Mesenteric fat pad (tissue), 1 donor: ENCODE measurements around the gene TSHZ1. TPM values are rescaled to one million over a fixed set of nuclear protein-coding genes. Genes with fewer than 3 reads are reported as not detected.
"Not testable (repeated sequence)": the region's sequence is repeated elsewhere in the genome, so short reads cannot be mapped to it uniquely, and the experiment has no call there.

Experiments
- DNase-seq: peaks from one replicate; pipeline ENCODE4 v3.0.0-alpha.2; 2020; ENCODE audit warnings: low spot score
- total RNA-seq: library from RNA; stranded (reverse); fragmentation: NEBNext Ultra II Directional; extraction: Animal tissue kit (Norgen Biotek cat#: 25700); gene quantifications from one replicate; pipeline ENCODE4 v1.2.1, GENCODE V29; 2021
- donor health status: DM: yes; HTN: yes; CAD: no.

TSHZ1 gene
- total RNA-seq, 1 donor from 2014 or later = 20.9 TPM

DNA sequence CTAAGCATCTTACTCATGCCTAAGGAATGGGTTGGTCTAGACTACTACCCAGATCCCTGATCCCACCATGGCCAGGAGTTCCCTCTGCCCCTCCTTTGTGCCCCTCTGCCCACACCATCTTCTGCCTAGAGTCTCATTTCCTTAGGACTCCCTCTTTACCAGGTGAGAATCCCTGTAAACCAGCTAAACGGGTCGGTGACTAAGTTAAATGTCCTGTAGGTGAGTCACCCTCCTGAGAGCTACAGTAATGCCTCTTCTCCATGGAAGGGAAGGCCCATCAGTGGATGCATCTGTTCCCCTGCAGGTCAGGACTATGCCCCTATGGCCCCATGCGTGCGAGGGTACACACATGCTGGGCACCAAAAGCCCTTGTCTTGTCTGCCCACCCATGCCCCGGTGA is 27.1 kb upstream of the TSHZ1 start:
- no peak for DNase-seq

DNA sequence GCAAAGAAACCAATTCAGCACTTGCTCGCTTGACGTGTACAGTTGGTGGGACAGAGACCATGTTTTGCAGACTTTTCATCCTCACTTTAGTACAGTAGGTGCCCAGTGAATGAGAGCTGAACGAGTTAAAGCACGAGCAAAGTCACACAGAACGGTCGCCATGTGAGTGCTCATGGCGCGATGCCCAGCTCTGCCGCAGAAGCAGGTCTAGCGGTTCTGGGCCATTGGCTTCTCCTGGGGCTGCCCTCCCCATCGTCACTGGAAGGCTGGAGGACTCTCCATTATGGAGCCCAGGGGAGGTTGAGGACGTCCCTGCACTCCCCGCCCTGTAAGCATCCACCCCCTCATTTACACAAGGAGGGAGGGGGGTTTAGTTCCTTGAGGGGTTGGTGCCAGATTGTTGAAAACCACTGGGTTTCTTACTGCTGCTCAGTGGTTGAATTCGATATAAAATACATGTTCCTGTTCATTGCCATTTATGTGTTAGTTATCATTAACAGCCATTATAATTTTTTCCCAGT is 26.6 kb upstream of the TSHZ1 start:
- DNase-seq = no peak

DNA sequence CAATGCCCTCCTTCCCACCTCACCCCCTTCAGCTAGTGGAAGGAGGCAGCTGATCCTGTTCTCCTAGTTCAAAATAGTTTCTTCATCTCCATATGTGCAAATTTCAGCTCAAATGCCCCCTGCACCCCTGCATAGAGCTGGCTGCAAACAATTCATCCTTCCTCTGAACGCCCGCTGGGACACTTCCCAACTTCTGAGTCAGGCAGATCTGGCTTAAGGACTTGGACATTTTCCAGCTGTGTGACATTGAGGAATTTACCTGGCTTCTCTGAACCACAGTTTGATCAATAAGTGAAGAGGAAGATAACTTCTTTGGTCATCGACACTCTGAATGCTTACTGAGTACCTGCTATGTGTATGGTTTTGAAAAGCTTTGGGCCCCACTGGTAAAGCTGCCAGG is 25.1 kb upstream of the TSHZ1 start:
- no peak for DNase-seq

DNA sequence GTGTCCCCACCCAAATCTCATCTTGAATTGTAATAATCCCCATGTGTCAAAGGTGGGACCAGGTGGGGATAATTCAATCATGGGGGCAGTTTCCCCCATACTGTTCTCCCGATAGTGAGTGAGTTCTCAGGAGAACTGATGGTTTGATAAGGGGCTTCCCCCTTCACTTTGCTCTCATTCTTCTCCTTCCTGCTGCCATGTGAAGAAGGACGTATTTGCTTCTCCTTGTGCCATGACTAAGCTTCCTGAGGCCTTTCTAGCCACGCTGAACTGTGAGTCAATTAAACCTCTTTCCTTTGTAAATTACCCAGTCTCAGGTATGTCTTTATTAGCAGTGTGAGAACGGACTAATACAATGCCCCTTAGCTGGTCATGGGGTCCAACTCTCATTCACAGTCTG is 22.9 kb upstream of the TSHZ1 start:
- DNase-seq = not testable (repeated sequence)

DNA sequence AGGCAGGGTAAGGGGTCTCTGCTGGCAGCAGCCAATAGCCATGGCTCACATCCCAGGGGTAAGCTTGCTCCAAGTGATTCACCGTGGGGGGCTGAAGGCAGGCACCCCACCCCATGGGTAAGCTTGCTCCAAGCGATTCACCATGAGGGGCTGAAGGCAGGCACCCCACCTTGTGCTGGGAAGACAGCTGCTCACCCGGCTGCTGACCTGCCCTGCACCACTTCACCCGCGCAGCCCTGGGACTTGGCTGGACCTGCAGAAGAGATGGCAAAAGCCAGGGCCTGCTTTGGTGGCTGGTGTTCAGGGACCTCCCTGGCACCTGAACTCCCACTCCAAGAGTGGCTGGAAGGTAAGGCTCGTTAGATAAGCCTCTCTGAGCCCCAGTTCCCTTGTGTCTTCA is 20.9 kb upstream of the TSHZ1 start:
- DNase-seq = no peak

DNA sequence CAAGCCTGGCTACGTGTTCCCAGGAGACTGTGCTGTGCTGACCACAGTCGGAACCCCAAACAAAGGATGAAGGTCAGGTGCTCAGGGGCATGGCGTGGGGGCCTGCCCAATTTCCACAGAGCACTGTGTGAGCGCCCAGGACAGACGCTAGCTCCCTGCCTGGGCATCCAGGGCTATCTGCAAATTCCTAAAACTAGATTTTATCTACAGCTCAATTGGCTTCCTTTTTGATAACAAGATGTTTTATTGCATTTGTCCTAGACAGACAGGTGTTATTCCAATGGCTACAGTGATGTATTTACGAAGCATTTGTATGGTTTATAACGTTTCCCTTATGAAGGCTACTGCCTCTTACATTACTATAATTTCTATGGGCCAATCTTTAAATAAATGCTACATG is 17.7 kb upstream of the TSHZ1 start:
- DNase-seq = no peak

DNA sequence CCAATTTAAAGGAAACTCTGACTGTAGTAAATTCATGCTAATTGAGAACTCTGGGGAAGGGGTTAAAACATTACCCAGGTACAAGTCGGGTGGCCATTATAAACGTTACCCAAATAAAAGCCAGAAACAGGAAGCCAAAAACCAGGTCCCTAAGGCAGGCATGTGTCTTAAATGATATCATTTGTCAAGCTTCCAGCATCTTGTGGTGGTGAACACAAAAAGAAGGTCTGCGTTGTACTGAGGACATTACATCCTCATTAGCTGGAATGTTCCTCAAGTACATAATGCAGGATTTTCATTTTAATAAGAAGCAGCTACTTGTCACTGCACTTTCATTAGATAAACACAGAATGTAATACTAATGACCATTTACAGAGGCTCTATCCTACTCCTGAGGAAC is 12.6 kb upstream of the TSHZ1 start:
- DNase-seq = no peak

DNA sequence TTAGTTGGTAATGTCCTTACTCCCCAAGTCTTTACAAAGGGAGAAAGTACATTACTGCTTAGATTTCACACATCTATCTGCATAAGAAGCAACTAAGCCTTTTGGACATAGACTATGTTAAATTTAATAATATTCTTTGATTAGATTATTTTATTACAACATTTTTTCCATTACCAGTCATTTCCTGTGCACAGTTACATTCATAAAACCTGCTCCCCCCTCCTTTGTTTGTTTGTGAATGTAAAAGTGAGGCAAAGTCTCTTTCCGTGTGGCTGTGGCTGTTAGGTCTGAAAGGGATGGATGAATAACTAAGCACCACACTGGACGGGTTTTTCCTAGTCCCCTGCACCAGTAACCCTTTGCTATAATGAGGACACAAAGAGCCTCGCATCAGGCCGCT is 11.3 kb upstream of the TSHZ1 start:
- DNase-seq = no peak

DNA sequence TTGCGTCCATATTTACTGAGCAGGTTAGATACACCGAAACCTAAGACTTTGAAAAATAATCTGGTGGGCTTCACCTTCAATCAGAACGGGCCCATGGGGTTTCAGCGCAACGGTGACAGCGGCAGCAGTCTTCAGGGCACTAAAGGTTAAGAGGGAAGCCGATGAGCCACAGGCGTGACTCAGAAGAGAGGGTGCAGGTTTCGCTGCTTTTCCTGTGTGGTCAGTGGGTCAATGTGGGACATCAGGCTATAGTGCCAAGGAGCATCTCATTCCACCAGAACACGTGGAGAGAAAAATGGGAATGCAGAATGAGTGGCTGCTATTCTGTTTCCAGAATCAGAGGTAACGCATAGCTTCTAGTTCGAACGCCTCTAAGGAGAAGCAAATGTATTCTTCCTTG is 10.5 kb upstream of the TSHZ1 start:
- no peak for DNase-seq

DNA sequence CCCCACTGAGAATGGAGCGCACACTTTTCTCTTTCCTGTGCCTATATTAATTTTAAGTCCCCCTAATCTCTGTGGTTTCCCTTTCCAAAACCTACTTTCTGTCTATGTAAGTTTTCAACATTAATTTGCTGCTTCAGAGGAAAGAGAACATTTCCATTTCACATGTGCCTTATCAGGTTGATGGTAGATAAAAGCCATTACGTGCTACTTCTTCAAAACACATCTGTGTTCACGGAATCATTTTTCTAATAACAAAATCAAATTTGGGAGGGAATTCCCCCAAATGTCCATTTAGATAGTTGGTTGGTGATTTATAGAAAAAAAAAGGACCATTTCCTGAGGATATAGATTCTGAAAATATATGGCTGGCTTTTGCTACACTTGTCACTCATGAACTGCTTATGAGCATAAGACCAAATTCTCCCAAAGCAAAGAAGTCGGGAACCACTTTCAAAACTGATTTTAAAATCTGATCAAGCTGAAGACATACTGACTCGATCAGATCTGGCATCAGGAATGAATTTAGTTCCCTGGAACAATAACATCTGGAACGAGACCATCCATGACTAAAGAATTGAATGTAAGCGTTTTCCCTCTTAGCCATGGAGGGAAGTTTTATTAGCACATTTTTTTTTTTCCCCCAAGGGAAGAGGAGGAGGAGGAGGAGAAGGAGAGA is 9.9 kb upstream of the TSHZ1 start:
- DNase-seq = no peak

DNA sequence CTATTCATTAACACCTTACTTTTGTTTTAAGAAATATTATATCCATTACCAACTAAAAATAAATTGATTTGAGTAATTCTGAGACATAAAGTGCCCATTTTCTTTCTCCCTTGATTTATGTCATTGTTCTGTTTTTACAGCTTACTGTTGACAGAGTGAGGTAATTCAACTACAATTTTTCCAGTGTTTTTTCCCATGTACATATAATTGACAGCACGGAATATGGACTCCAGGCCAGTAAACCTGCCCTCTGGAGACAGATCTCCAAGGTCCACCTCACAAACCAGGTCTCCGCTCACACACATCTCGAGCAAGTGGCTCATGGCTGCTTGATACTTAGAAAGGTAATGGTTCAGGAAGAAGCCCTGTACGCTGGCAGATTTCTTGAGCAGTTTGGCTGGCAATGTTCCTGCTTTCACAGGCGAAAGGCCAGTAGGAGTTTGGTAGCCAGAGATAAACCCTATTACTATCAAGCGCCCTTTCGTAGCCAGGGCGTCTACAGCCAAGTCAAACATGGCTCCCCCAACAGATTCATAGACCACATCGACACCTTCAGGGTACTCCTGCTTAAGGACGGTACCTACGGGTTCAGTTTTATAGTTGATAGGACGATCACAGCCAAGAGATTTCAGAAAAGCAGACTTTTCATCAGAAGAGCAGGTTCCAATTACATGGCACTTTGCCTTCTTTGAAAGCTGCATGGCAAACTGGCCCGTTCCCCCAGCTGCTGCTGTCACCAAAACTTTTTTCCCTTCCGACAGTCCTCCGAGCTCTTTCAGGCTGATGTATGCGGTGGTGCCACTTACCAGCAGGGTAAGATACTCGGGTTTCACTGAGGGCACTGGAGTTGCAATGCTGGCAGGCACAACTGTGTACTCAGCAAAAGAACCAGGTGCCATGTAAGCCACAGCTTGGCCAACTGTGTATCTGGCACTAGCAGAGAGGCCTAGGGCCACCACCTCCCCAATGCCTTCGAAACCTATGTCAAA is 9.0 kb upstream of the TSHZ1 start:
- no peak for DNase-seq

DNA sequence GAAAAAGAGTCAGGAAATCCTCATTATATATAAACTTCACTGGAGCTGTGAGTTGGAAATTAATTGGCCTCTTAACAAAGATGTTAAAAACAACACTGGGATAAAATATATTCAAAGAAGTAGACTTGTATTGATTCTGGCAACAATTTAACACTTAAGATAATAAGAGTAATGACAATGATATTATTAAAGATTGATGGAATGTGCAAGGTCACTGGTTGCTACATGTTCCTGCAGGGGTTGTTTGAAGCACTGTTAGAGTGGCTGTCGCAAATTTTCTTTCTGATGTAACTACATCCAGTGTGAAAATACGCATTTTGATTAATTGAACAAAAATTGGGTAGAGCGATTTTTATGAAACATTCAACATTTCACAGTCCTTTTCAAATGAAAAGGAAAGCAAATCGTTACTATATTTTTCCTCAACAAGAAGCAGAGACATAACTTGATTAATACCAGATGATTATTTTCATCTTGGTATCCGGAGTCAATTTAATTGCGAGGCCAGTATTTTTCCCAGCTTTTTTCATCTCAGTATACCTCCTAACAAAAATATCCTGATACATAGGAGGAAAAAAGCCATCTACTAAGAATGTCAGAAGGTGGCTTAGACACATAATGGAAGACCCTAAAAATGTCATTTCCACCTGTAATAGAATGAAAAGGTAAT is 7.8 kb upstream of the TSHZ1 start:
- DNase-seq = no peak

DNA sequence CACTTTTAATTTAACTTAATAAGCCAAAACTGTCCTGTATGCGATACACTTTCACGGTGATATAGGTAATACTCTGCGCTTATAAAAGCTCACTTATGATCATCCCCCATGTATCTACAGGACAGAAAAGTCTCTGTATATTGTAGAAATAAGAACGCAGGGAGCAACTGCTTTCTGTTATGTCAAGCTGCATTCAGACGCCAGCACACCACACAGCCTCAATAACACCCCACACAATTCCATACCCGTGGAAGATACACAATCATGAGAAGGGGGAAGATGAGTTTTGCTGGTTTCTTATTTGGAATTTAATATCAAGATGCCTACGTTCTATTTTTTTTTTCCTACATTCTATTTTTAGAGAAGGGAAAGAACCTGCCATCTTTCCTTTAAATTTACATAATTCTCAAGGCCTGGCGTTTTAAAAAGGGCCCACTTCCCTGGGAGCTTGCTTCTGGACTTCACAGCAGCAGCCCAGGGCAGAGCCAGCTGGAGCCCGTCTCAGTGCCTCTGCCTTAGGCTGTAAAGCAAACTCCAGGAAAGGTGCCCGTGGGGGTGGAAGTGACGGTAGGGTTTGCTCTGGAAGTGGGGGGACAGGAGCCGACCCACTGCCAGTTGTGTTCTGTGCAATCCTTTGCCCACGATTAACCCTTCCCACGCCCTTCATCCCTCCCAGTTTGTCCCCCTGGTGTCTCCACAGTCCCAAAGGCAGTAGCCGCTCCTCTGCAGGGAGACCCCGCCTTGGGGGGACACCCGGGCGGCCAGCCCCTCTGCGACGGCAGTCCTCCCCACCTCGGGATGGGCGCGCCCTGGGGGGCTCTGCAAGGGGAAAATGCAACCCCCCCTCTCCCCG is 7.0 kb upstream of the TSHZ1 start:
- no peak for DNase-seq

DNA sequence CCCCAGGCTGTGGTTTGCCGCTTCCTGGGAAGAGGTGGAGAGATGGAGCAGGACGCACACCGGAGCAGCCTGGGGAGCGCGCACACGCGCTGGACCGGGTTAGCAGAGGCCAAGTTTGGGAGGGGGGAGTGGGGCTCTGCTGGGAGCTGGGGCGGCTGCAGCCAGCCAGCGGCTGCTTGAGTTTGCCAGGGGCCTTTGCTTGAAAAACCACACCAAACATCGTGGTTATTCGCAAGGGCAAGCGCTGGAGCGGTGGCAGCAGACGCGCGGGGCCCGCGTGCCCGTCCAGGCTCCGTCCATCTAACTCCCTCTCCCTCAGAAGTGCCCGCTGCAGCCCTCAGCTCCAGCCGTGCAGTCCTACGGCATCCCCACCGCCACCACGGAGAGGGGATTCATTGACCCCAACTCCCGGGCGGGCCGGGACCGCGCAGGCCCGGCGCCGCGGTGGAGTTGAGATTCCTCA is 6.3 kb upstream of the TSHZ1 start:
- DNase-seq = no peak

DNA sequence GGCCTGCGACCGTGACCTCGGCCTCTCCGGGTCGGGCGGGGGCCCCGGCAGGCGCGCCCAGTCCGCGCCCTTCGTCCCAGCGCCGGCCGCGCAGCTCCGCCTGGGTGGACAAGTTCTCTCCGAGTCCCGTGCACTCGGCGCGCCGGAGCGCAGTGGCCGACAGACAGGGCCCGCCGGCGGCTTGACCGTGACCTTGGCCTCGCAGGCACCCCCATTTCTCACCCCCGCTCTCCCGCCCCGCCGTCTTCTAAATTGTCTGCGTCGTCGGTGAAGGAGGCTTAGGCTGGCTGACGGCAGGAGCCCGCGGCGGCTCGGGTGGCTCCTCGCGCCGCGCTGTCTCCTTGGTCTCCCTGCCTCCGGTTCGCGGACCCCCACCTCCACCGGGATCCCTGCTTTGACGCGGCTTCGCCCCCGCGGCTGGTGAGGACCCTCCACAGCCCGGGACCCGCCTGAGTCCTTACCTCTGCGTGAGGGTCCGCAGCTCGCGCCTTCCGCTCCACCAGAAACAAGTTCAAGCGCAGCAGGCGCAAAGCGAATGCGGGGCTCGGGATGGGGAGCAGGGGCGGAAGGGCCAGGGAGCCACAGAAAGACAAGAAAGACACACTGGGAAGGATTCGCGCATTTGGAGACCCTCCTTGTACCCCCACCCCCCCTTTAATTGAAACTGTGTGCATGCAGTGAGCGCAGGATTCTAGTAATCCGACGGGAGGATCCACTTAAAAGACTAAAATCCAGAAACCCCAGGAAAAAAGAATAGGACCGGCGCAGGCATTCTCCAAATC is 5.7 kb upstream of the TSHZ1 start:
- no peak for DNase-seq

DNA sequence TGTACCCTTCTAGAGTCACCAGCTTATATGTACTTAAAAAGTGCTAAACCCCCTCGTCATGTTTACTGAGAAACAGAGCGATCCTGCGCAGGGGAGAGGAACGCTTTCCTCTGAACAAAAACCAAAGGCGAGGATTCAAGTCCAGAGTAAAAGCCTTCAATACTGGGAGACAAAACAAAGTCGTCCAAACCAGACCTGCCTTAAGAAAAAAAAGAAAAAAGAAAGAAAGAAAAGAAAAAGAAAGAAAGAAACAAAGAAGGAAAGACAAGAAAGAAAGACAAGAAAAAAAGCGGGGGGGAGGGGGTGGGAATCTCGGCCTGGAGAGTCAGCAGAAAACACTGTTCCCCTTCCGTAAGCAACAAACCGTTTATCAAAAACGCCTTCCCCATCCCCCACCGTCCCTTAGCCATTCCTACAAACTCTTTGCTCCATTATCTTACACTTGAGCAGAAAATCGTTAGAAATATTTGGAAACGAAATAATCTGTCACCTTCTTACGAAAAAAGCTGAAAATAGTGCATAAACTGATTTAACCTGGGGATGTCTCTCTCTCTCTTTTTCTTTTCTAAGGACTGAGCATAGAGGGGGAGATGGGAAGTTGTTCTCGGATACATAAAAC is 5.0 kb upstream of the TSHZ1 start:
- DNase-seq = no peak

DNA sequence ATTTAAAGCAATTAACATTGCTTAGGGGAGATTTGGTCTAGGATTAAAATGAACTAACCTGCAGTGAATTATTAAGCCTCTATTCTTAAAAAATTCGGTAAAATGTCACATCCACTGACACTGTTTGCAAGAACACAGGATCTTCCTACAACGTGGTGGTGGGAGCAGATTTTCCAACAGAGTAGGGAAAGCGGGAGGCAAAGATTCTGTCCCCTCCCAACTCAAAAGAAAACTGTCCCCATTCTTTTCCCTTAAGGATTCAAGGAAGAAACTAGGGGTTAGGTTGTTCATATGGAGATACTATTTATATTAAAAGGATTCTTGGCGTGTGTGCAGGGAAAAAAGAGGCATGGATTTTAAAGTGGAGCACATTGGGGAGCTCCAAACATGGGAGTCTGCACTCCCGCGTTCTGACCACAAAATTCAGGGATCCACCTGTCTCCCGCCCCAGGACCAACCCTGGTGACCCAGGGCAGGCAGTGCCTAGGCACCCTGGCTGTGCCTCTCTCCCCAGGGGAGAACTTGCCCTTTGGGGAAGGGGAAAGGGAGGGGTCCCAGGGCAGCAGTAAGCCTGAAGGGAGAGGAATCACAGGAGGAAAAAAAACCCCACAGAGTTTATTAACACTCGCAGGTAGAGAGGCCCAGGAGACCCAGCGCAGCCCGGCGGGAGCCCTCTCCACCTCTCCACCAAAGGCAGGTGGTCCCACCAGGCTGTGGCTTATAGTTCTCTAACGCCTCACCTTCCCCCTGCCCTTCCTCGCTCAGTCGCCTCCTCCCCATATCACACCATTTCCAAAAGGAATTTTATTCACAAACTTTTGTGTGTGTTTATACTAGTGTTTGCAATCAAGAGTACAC is 3.9 kb upstream of the TSHZ1 start:
- no peak for DNase-seq

DNA sequence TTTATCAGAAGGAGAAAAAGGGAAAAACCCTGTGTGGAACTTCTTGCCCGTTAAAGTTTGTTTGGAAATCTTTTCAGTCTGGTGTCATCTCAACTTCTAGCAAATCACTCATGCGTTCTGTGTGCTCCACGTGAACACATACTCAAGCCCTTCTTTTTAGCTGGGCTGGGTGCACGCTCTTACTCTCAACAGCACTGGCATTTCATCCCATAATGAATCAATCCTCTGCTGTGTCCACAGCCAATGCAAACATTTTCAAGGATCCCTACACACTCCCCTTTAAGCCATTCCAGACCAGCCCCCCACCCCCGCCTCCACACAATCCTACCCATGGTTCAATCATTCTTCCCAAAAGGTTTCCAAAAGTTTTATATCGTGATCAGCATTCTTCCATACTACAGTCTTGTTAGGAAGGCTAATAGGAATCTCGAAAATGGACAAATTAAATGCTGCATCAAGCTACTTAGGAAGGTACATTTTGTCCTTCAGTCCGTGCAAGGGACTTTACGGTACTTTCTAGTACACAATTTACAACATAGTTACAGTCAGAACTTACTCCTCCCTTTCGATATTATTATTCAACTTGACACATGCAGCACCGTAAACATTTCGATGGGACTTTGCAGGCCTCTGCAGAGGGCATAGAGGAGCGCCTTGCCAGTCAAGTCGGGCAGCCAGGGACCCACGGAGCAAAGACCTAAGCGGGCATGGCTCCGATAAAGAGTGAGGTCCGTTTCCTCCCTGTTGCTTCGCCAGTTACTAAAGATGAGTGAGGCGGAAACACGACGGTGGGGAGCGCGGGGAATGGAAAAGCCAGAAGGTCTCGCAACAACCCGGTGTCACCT is 3.1 kb upstream of the TSHZ1 start:
- no peak for DNase-seq
